IMR-90 (cell line): ENCODE measurements around the gene SERF2. TPM values are rescaled to one million over a fixed set of nuclear protein-coding genes. Genes with fewer than 3 reads are reported as not detected.

Source experiments
- ATAC-seq: fragments of 200-7000 bp; cut with Tn5 transposase; 2 replicates; pipeline ENCODE4 v1.9.1; 2020; ENCODE audit warnings: low read depth, mild to moderate bottlenecking, moderate library complexity
- BruUV-seq: library from RNA; stranded (reverse); fragments of 400-500 nt; replicated peaks from 2 replicates; lab custom pipeline; 2021; lab: Mats Ljungman, UMichigan
- CTCF ChIA-PET: fragments of 300-600 bp; formaldehyde crosslinking; extraction: SDS; loops from one replicate; lab custom pipeline; 2021; ENCODE audit warnings: antibody characterized with exemption; lab: Yijun Ruan, JAX
- POLR2A ChIA-PET: fragments of 300-600 bp; sonication (Branson Sonifier 250); formaldehyde crosslinking; loops from one replicate; lab custom pipeline; 2022; ENCODE audit warnings: antibody characterized with exemption; ENCODE audit not compliant: unreplicated experiment; lab: Charles Lee
- DNase-seq: peaks from one replicate; pipeline ENCODE4 v3.0.0; 2013
- H2AFZ ChIP-seq: replicated peaks from 2 replicates; pipeline ENCODE3; 2013; ENCODE audit warnings: low read length, mild to moderate bottlenecking; ENCODE audit not compliant: poor library complexity
- H2AK5ac ChIP-seq: 2 replicates; pipeline ENCODE4 v1.6.1; 2013; ENCODE audit warnings: low read depth, low read length, inconsistent platforms
- H2AK9ac ChIP-seq: replicated peaks from 2 replicates; pipeline ENCODE3; 2013; ENCODE audit warnings: mild to moderate bottlenecking, low read depth, low read length, moderate library complexity; ENCODE audit not compliant: poor library complexity
- H2BK120ac ChIP-seq: 2 replicates; pipeline ENCODE4 v1.6.1; 2013; ENCODE audit warnings: low read depth, low read length, inconsistent platforms
- H2BK15ac ChIP-seq: 3 replicates; pipeline ENCODE4 v1.6.1; 2013; ENCODE audit warnings: low read depth, low read length, inconsistent platforms
- H2BK20ac ChIP-seq: 2 replicates; pipeline ENCODE4 v1.6.1; 2013; ENCODE audit warnings: low read depth, mild to moderate bottlenecking, inconsistent platforms, low read length, moderate library complexity
- H2BK5ac ChIP-seq: 2 replicates; pipeline ENCODE4 v1.6.1; 2013; ENCODE audit warnings: mild to moderate bottlenecking, low read depth, low read length, inconsistent platforms; ENCODE audit not compliant: poor library complexity, severe bottlenecking
- H3K14ac ChIP-seq: replicated peaks from 2 replicates; pipeline ENCODE4 v1.6.1; 2013; ENCODE audit warnings: low read depth, low read length, inconsistent platforms
- H3K18ac ChIP-seq: 2 replicates; pipeline ENCODE4 v1.6.1; 2013; ENCODE audit warnings: low read depth, low read length, control low read depth
- H3K23ac ChIP-seq: 2 replicates; pipeline ENCODE4 v1.6.1; 2013; ENCODE audit warnings: low read depth, low read length, inconsistent platforms
- H3K27ac ChIP-seq: 2 replicates; pipeline ENCODE4 v1.5.1; 2013; ENCODE audit warnings: mild to moderate bottlenecking, control low read depth, low read length; ENCODE audit not compliant: insufficient read depth
- H3K27me3 ChIP-seq: 2 replicates; pipeline ENCODE4 v1.6.1; 2013; ENCODE audit warnings: low read length; ENCODE audit not compliant: control insufficient read depth, insufficient read depth
- H3K36me3 ChIP-seq: 2 replicates; pipeline ENCODE4 v1.6.1; 2013; ENCODE audit warnings: low read length, mixed read lengths; ENCODE audit not compliant: control insufficient read depth, insufficient read depth
- H3K4ac ChIP-seq: 2 replicates; pipeline ENCODE4 v1.6.1; 2013; ENCODE audit warnings: low read depth, low read length, inconsistent platforms
- H3K4me1 ChIP-seq: 2 replicates; pipeline ENCODE4 v1.6.1; 2013; ENCODE audit warnings: low read length, mixed read lengths; ENCODE audit not compliant: control insufficient read depth, insufficient read depth
- H3K4me2 ChIP-seq: 2 replicates; pipeline ENCODE4 v1.6.1; 2013; ENCODE audit warnings: low read depth, mild to moderate bottlenecking, control low read depth, low read length, moderate library complexity
- H3K4me3 ChIP-seq: 2 replicates; pipeline ENCODE4 v1.5.1; 2013; ENCODE audit warnings: low read depth, mild to moderate bottlenecking, control low read depth, low read length, moderate library complexity; ENCODE audit not compliant: insufficient read depth
- H3K56ac ChIP-seq: 2 replicates; pipeline ENCODE4 v1.6.1; 2013; ENCODE audit warnings: low read length, inconsistent platforms; ENCODE audit not compliant: insufficient read depth; ENCODE audit errors: extremely low read depth
- H3K79me1 ChIP-seq, 2 experiments: 2 replicates each; pipeline ENCODE4 v1.6.1; 2013; ENCODE audit warnings: low read length in 2 of 2, inconsistent platforms in 1 of 2, low read depth in 1 of 2
- H3K9ac ChIP-seq: 2 replicates; pipeline ENCODE4 v1.6.1; 2013; ENCODE audit warnings: low read depth, low read length, control low read depth
- H3K9me1 ChIP-seq: 2 replicates; pipeline ENCODE4 v1.6.1; 2013; ENCODE audit warnings: low read length, inconsistent platforms; ENCODE audit not compliant: insufficient read depth
- H3K9me3 ChIP-seq: 2 replicates; pipeline ENCODE4 v1.6.1; 2013; ENCODE audit warnings: low read length; ENCODE audit not compliant: control insufficient read depth, insufficient read depth
- H4K20me1 ChIP-seq: 2 replicates; pipeline ENCODE4 v1.6.1; 2013; ENCODE audit warnings: low read length, inconsistent platforms; ENCODE audit not compliant: insufficient read depth
- H4K5ac ChIP-seq: 2 replicates; pipeline ENCODE4 v1.6.1; 2013; ENCODE audit warnings: mild to moderate bottlenecking, low read depth, low read length, control low read depth
- H4K8ac ChIP-seq, 2 experiments: 2 replicates each; pipeline ENCODE4 v1.6.1; 2013; ENCODE audit warnings: low read depth in 2 of 2, low read length in 2 of 2, control low read depth in 1 of 2, inconsistent platforms in 1 of 2
- H4K91ac ChIP-seq: 2 replicates; pipeline ENCODE4 v1.6.1; 2013; ENCODE audit warnings: low read depth, low read length, inconsistent platforms; ENCODE audit not compliant: insufficient read depth
- POLR2A ChIP-seq: IDR thresholded peaks from 2 replicates; pipeline ENCODE4 v1.6.1; 2012; ENCODE audit warnings: mild to moderate bottlenecking, low read depth, low read length
- RCOR1 ChIP-seq: IDR thresholded peaks from 2 replicates; pipeline ENCODE4 v1.6.1; 2012; ENCODE audit warnings: mild to moderate bottlenecking, low read length, improper control_type of control experiment; ENCODE audit not compliant: insufficient replicate concordance
- RFX5 ChIP-seq: IDR thresholded peaks from 2 replicates; pipeline ENCODE4 v1.8.0; 2012; ENCODE audit warnings: low read depth, mild to moderate bottlenecking, low read length, moderate library complexity
- SMC3 ChIP-seq: fragments of 150-350 bp; IDR thresholded peaks from 2 replicates; pipeline ENCODE4 v1.6.1; 2016; ENCODE audit warnings: low read depth, mild to moderate bottlenecking, antibody characterized with exemption, low read length, moderate library complexity
- whole genome bisulfite sequencing, 2 experiments: methylation state at CpG; one replicate each; pipeline versions ENCODE4 v1.1.5 to v1.1.7; 2013; ENCODE audit warnings: missing lambda C conversion rate in 2 of 2; ENCODE audit not compliant: insufficient read length in 1 of 2; ENCODE audit errors: extremely low coverage in 2 of 2; 5-methylcytosine and 5-hydroxymethylcytosine counted together
- dilution Hi-C: fragments of 300-500 bp; cut with HindIII; formaldehyde crosslinking; loops from one replicate; pipeline ENCODE4 v1.14.3; 2018; ENCODE audit warnings: low sequenced_read_pairs; ENCODE audit not compliant: unreplicated experiment
- in situ Hi-C: fragments of 300-500 bp; cut with MboI; formaldehyde crosslinking; loops from 3 replicates; pipeline ENCODE4 v1.14.3; 2019; ENCODE audit warnings: low sequenced_read_pairs, inconsistent platforms, mixed read lengths
- intact Hi-C: fragments of 100-400 bp; cut with micrococcal nuclease; formaldehyde crosslinking; loops from 2 replicates; pipeline ENCODE4 v1.10.0; 2022
- polyA plus RNA-seq, 3 experiments: library from polyadenylated mRNA; depleted of rRNA; stranded (reverse); fragments of >200 nt; gene quantifications; 2 replicates each; pipeline ENCODE4 v1.2.3, GENCODE V29; 2012; ENCODE audit warnings: low replicate concordance in 1 of 3
- total RNA-seq: library from RNA; depleted of rRNA; stranded (reverse); fragments of >200 nt; gene quantifications from 2 replicates; pipeline ENCODE4 v1.2.3, GENCODE V29; 2012
- TF ChIP-seq, protein P1 (sequence below): fragments of 150-350 bp; IDR thresholded peaks from 2 replicates; pipeline ENCODE4 v1.6.1; 2017; ENCODE audit warnings: mild to moderate bottlenecking, antibody characterized with exemption, low read length, low read depth
- TF ChIP-seq, protein P2 (sequence below): conservative IDR thresholded peaks from 2 replicates; pipeline ENCODE4 v1.5.1; 2012; ENCODE audit warnings: mild to moderate bottlenecking, low read depth, low read length, improper control_type of control experiment

SERF2 gene
- total and polyA plus RNA-seq, 2 of the 4 experiments (the other 2 are of a cell fraction) = 526 to 2,187 TPM

DNA sequence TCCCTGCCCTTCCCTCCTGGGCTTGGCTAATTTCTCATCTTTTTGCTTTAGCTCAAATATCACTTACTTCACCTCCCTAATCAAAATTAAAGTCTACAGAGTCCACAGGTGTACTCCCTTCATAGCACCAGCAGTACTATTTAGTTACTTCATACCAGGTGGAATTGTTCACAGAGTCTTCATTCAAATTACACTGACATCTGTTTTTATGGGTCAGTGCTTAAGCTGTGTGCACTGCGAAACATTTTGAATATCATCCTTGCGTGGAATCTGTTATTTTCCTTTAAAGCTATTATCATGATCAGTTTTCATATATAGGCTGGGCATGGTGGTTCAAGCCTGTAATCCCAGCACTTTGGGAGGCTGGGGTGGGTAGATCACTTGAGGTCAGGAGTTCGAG, 2.7 kb upstream of the SERF2 start (continued):
- TF ChIP-seq, protein P1, sequence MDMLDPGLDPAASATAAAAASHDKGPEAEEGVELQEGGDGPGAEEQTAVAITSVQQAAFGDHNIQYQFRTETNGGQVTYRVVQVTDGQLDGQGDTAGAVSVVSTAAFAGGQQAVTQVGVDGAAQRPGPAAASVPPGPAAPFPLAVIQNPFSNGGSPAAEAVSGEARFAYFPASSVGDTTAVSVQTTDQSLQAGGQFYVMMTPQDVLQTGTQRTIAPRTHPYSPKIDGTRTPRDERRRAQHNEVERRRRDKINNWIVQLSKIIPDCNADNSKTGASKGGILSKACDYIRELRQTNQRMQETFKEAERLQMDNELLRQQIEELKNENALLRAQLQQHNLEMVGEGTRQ = no peak
- no peak for TF ChIP-seq RFX5
- no peak for TF ChIP-seq SMC3
- TF ChIP-seq POLR2A = no peak

DNA sequence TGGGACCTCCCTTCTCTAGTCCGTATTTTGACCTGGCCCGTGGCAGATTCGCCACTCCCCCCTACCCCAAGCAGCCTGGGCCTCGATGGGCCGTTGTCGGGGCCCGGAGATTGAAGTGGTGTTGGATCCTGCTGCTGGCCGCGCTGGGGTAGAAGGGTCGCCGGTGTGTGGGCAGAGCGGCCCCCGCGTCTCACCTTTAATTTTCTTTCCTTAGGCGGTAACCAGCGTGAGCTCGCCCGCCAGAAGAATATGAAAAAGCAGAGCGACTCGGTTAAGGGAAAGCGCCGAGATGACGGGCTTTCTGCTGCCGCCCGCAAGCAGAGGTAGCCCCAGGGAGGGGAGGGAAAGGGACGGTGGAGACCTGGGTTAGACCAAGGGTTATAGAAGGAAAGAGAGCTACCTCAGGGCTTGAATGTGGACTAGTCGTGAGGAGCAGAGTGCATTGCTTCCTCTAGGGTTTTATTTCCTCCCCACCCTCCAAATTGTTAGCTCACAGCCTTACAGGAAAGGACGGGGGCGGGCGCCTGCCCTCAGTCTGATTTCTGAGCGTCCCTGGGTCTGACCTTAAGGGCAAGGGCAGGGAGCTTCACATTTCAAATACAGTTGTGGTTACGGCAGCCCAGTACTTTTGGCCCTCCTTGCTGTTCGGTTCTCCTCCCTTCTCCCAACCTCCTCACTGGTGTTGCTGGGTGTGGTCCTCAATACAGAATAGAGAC, 799 bp downstream of the SERF2 start:
- TF ChIP-seq POLR2A (no peak; the same call in 1 of the 2 replicates), RCOR1 (no peak)
- TF ChIP-seq, protein P2, sequence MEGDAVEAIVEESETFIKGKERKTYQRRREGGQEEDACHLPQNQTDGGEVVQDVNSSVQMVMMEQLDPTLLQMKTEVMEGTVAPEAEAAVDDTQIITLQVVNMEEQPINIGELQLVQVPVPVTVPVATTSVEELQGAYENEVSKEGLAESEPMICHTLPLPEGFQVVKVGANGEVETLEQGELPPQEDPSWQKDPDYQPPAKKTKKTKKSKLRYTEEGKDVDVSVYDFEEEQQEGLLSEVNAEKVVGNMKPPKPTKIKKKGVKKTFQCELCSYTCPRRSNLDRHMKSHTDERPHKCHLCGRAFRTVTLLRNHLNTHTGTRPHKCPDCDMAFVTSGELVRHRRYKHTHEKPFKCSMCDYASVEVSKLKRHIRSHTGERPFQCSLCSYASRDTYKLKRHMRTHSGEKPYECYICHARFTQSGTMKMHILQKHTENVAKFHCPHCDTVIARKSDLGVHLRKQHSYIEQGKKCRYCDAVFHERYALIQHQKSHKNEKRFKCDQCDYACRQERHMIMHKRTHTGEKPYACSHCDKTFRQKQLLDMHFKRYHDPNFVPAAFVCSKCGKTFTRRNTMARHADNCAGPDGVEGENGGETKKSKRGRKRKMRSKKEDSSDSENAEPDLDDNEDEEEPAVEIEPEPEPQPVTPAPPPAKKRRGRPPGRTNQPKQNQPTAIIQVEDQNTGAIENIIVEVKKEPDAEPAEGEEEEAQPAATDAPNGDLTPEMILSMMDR = peak; percentile 22; the same call in 1 of the 2 replicates
- dilution Hi-C loops (no loop called here), intact Hi-C loops (no loop called here), in situ Hi-C loops (no loop called here)
- H3K4me2 ChIP-seq = peak overlapping the region; percentile 82
- no peak overlapping the region for H2BK20ac ChIP-seq
- peak overlapping the region; percentile 99 for H3K14ac ChIP-seq
- 0% methylated on average over 3 of the region's 33 CpGs; no CpG with 5 or more reads in 1 of the 2 experiments for WGBS, 2 experiments
- DNase-seq (peak; percentile 34), ATAC-seq (peak; percentile 0)
- H3K56ac ChIP-seq = peak overlapping the region; percentile 95
- peak overlapping the region; percentile 24; the same call in 1 of the 3 replicates for H2BK15ac ChIP-seq
- peak overlapping the region; percentile 66 for H2BK120ac ChIP-seq
- peaks cover 33% of the 10 kb centered on the region for H3K9me1 ChIP-seq
- H3K27me3 ChIP-seq = no peaks in the 10 kb centered on the region
- H3K18ac ChIP-seq = peak overlapping the region; percentile 69; the same call in 1 of the 2 replicates
- peak overlapping the region; percentile 97 for H3K23ac ChIP-seq
- peak overlapping the region; percentile 81 for H4K5ac ChIP-seq
- peak overlapping the region; percentile 100 for H2AK9ac ChIP-seq
- H3K27ac ChIP-seq = peak overlapping the region; percentile 95
- H3K4me1 ChIP-seq = peaks cover 21% of the 10 kb centered on the region
- peak overlapping the region; percentile 92 for H2AFZ ChIP-seq
- peak overlapping the region; percentile 99 for H3K4ac ChIP-seq
- H3K4me3 ChIP-seq = peak overlapping the region; percentile 71
- H3K36me3 ChIP-seq = peaks cover 37% of the 10 kb centered on the region
- peak overlapping the region; percentile 82 for H2BK5ac ChIP-seq
- H4K20me1 ChIP-seq = peaks cover 47% of the 10 kb centered on the region
- ChIA-PET CTCF (interaction anchor here (1.0 kb wide), 1 partner anchor 16 kb away, joined by 3 read pairs; the partner anchor contains the start of gene ELL3), POLR2A (interaction anchor here (0.5 kb wide), 1 partner anchor 48 kb away, joined by 10 read pairs; no protein-coding TSS in a partner anchor)
- peaks cover 31 to 54% of the 10 kb centered on the region in 2 experiments for H3K79me1 ChIP-seq
- no peaks in the 10 kb centered on the region for H3K9me3 ChIP-seq
- H4K8ac ChIP-seq = peak overlapping the region; percentile 86 to 98
- H4K91ac ChIP-seq = peak overlapping the region; percentile 98
- no TSS peak for BruUV-seq
- H3K9ac ChIP-seq = peak overlapping the region; percentile 97
- peak overlapping the region; percentile 97 for H2AK5ac ChIP-seq
